Fibroblast of lung (primary cell): ENCODE measurements around the gene WDTC1.

Source experiments
- EZH2 ChIP-seq: IDR thresholded peaks from 2 replicates; pipeline ENCODE4 v1.5.1; 2012; ENCODE audit warnings: low read length, control low read depth, mild to moderate bottlenecking; ENCODE audit errors: missing control alignments
- TF ChIP-seq, protein P1 (sequence below), 2 donors: IDR thresholded peaks in 1 of 2; conservative IDR thresholded peaks in 1 of 2; 1 replicate in 1 of 2; 2 replicates in 1 of 2; pipeline ENCODE4 v1.5.1; 2011 to 2012; ENCODE audit warnings: low read length in 2 of 2, control low read depth in 1 of 2, inconsistent platforms in 1 of 2, low read depth in 1 of 2, mild to moderate bottlenecking in 1 of 2

DNA sequence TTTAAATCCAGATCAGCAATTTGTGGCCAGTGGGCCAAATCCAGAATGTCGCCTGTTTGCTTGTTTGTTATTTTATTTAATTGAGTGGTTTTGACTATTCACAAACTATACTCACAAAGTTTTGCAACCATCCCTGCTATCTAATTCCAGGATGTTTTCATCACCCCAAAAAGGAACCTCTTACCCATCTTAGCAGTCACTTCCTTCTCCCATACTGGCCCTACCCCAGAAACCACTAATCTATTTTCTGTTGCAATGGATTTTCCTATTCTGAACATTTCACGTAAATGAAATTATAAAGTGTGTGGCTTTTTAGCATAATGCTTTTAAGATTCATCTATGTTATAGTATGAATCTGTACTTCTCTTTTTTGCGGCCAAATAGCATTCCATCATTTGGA lies 41.3 kb downstream of the WDTC1 start:
- TF ChIP-seq, protein P1, sequence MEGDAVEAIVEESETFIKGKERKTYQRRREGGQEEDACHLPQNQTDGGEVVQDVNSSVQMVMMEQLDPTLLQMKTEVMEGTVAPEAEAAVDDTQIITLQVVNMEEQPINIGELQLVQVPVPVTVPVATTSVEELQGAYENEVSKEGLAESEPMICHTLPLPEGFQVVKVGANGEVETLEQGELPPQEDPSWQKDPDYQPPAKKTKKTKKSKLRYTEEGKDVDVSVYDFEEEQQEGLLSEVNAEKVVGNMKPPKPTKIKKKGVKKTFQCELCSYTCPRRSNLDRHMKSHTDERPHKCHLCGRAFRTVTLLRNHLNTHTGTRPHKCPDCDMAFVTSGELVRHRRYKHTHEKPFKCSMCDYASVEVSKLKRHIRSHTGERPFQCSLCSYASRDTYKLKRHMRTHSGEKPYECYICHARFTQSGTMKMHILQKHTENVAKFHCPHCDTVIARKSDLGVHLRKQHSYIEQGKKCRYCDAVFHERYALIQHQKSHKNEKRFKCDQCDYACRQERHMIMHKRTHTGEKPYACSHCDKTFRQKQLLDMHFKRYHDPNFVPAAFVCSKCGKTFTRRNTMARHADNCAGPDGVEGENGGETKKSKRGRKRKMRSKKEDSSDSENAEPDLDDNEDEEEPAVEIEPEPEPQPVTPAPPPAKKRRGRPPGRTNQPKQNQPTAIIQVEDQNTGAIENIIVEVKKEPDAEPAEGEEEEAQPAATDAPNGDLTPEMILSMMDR (conservative IDR thresholded peaks at IDR 0.05 in 1 of 2, IDR thresholded peaks at IDR 0.05 in 1 of 2; ENCODE audit: low read depth in 1 of 2, low read length in 2 of 2) = no peak
- no peak for TF ChIP-seq EZH2
